Endothelial cell of umbilical vein (primary cell): ENCODE measurements around the gene CD300LB. TPM values are rescaled to one million over a fixed set of nuclear protein-coding genes. Genes with fewer than 3 reads are reported as not detected.

Experiments
- BruUV-seq: library from RNA; stranded (reverse); fragments of 400-500 nt; replicated peaks from 2 replicates; lab custom pipeline; 2021; lab: Mats Ljungman, UMichigan
- CTCF ChIA-PET: fragments of 300-600, 350-600 bp; sonication (Branson Sonifier 250); formaldehyde crosslinking; loops from one replicate; lab custom pipeline; 2021; ENCODE audit warnings: antibody characterized with exemption, inconsistent platforms; lab: Charles Lee
- POLR2A ChIA-PET: fragments of 300-600, 350-600 bp; sonication (Branson Sonifier 250); formaldehyde crosslinking; loops from one replicate; lab custom pipeline; 2021; ENCODE audit warnings: antibody characterized with exemption, inconsistent platforms; lab: Charles Lee
- DNase-seq: peaks from one replicate; pipeline ENCODE4 v3.0.0-alpha.2; 2011; ENCODE audit warnings: low read depth, low spot score
- FAIRE-seq: peaks from 2 replicates; lab custom pipeline; 2011; peaks lifted over from hg19 to GRCh38; lab: Jason Lieb, UNC
- H2AFZ ChIP-seq: 2 replicates; pipeline ENCODE4 v1.6.0; 2012; ENCODE audit warnings: low read depth, low read length, control low read depth, inconsistent platforms
- H3K27ac ChIP-seq: 2 replicates; pipeline ENCODE4 v1.5.1; 2011; ENCODE audit warnings: low read depth, mild to moderate bottlenecking, control low read depth, low read length, moderate library complexity; ENCODE audit not compliant: insufficient read depth
- H3K27me3 ChIP-seq, 2 experiments: 2 replicates each; pipeline versions ENCODE4 v1.6.0 to v1.6.1; 2011; ENCODE audit warnings: low read length in 2 of 2, mixed read lengths in 1 of 2; ENCODE audit not compliant: control insufficient read depth in 2 of 2, insufficient read depth in 2 of 2
- H3K36me3 ChIP-seq, 2 experiments: 2 replicates in 1 of 2; 3 replicates in 1 of 2; pipeline ENCODE4 v1.5.1; 2011; ENCODE audit warnings: low read length in 2 of 2, mild to moderate bottlenecking in 1 of 2, moderate library complexity in 1 of 2; ENCODE audit not compliant: control insufficient read depth in 2 of 2, insufficient read depth in 2 of 2; ENCODE audit errors: extremely low read depth in 1 of 2
- H3K4me1 ChIP-seq: 3 replicates; pipeline ENCODE4 v1.5.1; 2011; ENCODE audit warnings: mild to moderate bottlenecking, low read length; ENCODE audit not compliant: control insufficient read depth, insufficient read depth; ENCODE audit errors: extremely low read depth
- H3K4me2 ChIP-seq: 2 replicates; pipeline ENCODE4 v1.6.1; 2011; ENCODE audit warnings: low read length, control low read depth, mixed read lengths; ENCODE audit not compliant: insufficient read depth
- H3K4me3 ChIP-seq, 3 experiments: fragments of 200-600 bp in 1 of 3; sonication (generic), shearing (Covaris generic) in 1 of 3; replicated peaks in 1 of 3; 2 replicates each; pipeline ENCODE4 v1.5.1; 2011 to 2016; ENCODE audit warnings: control low read depth in 3 of 3, low read length in 3 of 3, mild to moderate bottlenecking in 2 of 3, inconsistent platforms in 1 of 3, low read depth in 1 of 3, moderate library complexity in 1 of 3; ENCODE audit not compliant: insufficient read depth in 1 of 3
- H3K79me2 ChIP-seq: 2 replicates; pipeline ENCODE4 v1.6.0; 2012; ENCODE audit warnings: low read length, inconsistent platforms; ENCODE audit not compliant: control insufficient read depth, insufficient read depth
- H3K9ac ChIP-seq: replicated peaks from 2 replicates; pipeline ENCODE3; 2011; ENCODE audit warnings: low read length, control low read depth; ENCODE audit not compliant: insufficient read depth; ENCODE audit errors: extremely low read depth
- H3K9me1 ChIP-seq: replicated peaks from 3 replicates; pipeline ENCODE4 v1.6.0; 2011; ENCODE audit warnings: mild to moderate bottlenecking, low read length; ENCODE audit not compliant: control insufficient read depth, insufficient read depth; ENCODE audit errors: extremely low read depth
- H3K9me3 ChIP-seq: replicated peaks from 2 replicates; pipeline ENCODE4 v1.5.1; 2012; ENCODE audit warnings: low read length, inconsistent platforms; ENCODE audit not compliant: control insufficient read depth, insufficient read depth
- H4K20me1 ChIP-seq: replicated peaks from 2 replicates; pipeline ENCODE3; 2011; ENCODE audit warnings: mild to moderate bottlenecking, low read length; ENCODE audit not compliant: control insufficient read depth, insufficient read depth; ENCODE audit errors: extremely low read depth
- EZH2 ChIP-seq: IDR thresholded peaks from 2 replicates; pipeline ENCODE4 v1.6.1; 2012; ENCODE audit warnings: borderline replicate concordance, low read depth, mild to moderate bottlenecking, moderate library complexity, low read length, inconsistent platforms; ENCODE audit not compliant: severe bottlenecking
- FOS ChIP-seq: IDR thresholded peaks from 2 replicates; pipeline ENCODE4 v1.6.1; 2011; ENCODE audit warnings: mild to moderate bottlenecking, low read length, moderate library complexity, borderline replicate concordance; ENCODE audit not compliant: insufficient read depth
- GATA2 ChIP-seq: IDR thresholded peaks from 2 replicates; pipeline ENCODE4 v1.7.0; 2011; ENCODE audit warnings: low read depth, mild to moderate bottlenecking, moderate library complexity, mixed read lengths, low read length; ENCODE audit not compliant: insufficient read length, insufficient read depth
- MYC ChIP-seq: IDR thresholded peaks from one replicate; pipeline ENCODE4 v1.6.1; 2011; ENCODE audit warnings: mild to moderate bottlenecking, low read depth, low read length
- POLR2AphosphoS5 ChIP-seq: IDR thresholded peaks from 2 replicates; pipeline ENCODE4 v1.6.1; 2012; ENCODE audit warnings: low read depth, mild to moderate bottlenecking, control low read depth, low read length, moderate library complexity; ENCODE audit not compliant: insufficient read depth
- dilution Hi-C: fragments of 300-500 bp; cut with MboI; formaldehyde crosslinking; loops from one replicate; pipeline ENCODE4 v1.15.0; 2019; ENCODE audit warnings: low sequenced_read_pairs; ENCODE audit not compliant: extremely low pct_ligation_motif_present
- intact Hi-C: fragments of 100-400 bp; cut with micrococcal nuclease; formaldehyde crosslinking; loops from one replicate; pipeline ENCODE4 v1.10.0; 2022
- polyA plus RNA-seq, 4 experiments: library from polyadenylated mRNA; depleted of rRNA in 3 of 4; stranded (reverse) in 3 of 4; unstranded in 1 of 4; fragments of >200 nt; gene quantifications; 2 replicates each; pipeline versions ENCODE4 v1.2.1 to v1.2.3, GENCODE V29; 2011 to 2012; ENCODE audit warnings: missing spikeins in 1 of 4
- total RNA-seq: library from RNA; stranded (reverse); gene quantifications from 2 replicates; pipeline ENCODE4 v1.2.3, GENCODE V29; 2021
- TF ChIP-seq, protein P1 (sequence below): IDR thresholded peaks from 2 replicates; pipeline ENCODE4 v1.6.1; 2011; ENCODE audit not compliant: insufficient read depth, insufficient read length
- TF ChIP-seq, protein P2 (sequence below), 2 donors: IDR thresholded peaks; 1 replicate in 1 of 2; 2 replicates in 1 of 2; pipeline ENCODE4 v1.5.1; 2011; ENCODE audit warnings: low read length in 2 of 2, mild to moderate bottlenecking in 2 of 2, moderate library complexity in 2 of 2, control low read depth in 1 of 2, inconsistent platforms in 1 of 2, low read depth in 1 of 2; ENCODE audit not compliant: insufficient read depth in 1 of 2; ENCODE audit errors: extremely low read depth in 1 of 2

CD300LB gene
- total and polyA plus RNA-seq, 2 donors (not counting 3 experiments of a cell fraction or from before 2014, with no cell fraction given): not detected

DNA sequence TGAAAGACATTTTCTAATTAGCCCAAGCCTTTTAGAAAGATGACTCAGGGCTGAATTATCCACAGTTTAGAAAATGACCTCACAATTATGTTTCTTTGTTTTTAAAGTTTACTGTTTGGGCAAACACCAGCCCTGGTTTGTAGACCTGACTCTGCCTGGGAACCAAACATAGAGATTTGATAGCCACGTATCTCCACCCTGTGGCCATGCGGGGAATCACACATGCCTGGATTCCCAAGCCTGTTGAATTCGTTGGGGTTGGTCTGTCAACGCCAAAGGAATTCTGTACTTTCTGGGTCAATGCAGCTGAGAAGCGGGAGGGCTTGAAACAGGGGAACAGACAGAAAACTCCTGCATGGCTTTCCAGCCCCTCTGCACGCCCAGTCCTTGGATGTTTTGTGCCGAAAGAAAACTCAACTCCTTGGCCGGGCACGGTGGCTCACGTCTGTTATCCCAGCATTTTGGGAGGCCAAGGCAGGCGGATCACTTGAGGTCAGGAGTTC, 37.9 kb downstream of the CD300LB start:
- no peaks in the 10 kb centered on the region for H3K79me2 ChIP-seq
- no peak overlapping the region for H2AFZ ChIP-seq
- TF ChIP-seq EZH2 (no peak), FOS (no peak), POLR2AphosphoS5 (no peak), MYC (no peak), GATA2 (no peak)
- TF ChIP-seq, protein P1, sequence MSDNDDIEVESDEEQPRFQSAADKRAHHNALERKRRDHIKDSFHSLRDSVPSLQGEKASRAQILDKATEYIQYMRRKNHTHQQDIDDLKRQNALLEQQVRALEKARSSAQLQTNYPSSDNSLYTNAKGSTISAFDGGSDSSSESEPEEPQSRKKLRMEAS: no peak
- TF ChIP-seq, protein P2, sequence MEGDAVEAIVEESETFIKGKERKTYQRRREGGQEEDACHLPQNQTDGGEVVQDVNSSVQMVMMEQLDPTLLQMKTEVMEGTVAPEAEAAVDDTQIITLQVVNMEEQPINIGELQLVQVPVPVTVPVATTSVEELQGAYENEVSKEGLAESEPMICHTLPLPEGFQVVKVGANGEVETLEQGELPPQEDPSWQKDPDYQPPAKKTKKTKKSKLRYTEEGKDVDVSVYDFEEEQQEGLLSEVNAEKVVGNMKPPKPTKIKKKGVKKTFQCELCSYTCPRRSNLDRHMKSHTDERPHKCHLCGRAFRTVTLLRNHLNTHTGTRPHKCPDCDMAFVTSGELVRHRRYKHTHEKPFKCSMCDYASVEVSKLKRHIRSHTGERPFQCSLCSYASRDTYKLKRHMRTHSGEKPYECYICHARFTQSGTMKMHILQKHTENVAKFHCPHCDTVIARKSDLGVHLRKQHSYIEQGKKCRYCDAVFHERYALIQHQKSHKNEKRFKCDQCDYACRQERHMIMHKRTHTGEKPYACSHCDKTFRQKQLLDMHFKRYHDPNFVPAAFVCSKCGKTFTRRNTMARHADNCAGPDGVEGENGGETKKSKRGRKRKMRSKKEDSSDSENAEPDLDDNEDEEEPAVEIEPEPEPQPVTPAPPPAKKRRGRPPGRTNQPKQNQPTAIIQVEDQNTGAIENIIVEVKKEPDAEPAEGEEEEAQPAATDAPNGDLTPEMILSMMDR (IDR thresholded peaks at IDR 0.05; ENCODE audit: extremely low read depth in 1 of 2, insufficient read depth in 1 of 2, low read depth in 1 of 2, low read length in 2 of 2): peak; percentile 72 to 73
- no TSS peak for BruUV-seq
- H3K9ac ChIP-seq: no peak overlapping the region
- no peaks in the 10 kb centered on the region for H4K20me1 ChIP-seq
- intact Hi-C loops (loop anchor here (1.0 kb wide), 3 partner anchors 35 to 125 kb away; no protein-coding TSS in a partner anchor), dilution Hi-C loops (no loop called here)
- FAIRE-seq (peak; percentile 88), DNase-seq (peak; percentile 38)
- ChIA-PET POLR2A (no interaction called here), CTCF (interaction anchor here (1.2 to 1.3 kb wide), 2 partner anchors 114 to 126 kb away, joined by 4 to 5 read pairs; partner anchors contain the start of gene GPR142)
- no peaks in the 10 kb centered on the region for H3K27me3 ChIP-seq
- H3K4me2 ChIP-seq: no peak overlapping the region
- H3K27ac ChIP-seq: no peak overlapping the region
- no peaks in the 10 kb centered on the region for H3K4me1 ChIP-seq
- no peaks in the 10 kb centered on the region for H3K9me1 ChIP-seq
- H3K36me3 ChIP-seq: no peaks in the 10 kb centered on the region
- no peaks in the 10 kb centered on the region for H3K9me3 ChIP-seq
- H3K4me3 ChIP-seq: no peak overlapping the region
